HEK293T (cell line): ENCODE results near the gene NPAS3.

Experiments
- ARNT ChIP-seq: fragments of 450-650 bp; IDR thresholded peaks from 2 replicates; pipeline ENCODE4 v1.6.1; 2017; ENCODE audit warnings: mild to moderate bottlenecking
- BHLHE40 ChIP-seq: fragments of 450-650 bp; IDR thresholded peaks from 2 replicates; pipeline ENCODE4 v1.6.1; 2016; ENCODE audit warnings: mild to moderate bottlenecking, moderate library complexity, borderline replicate concordance
- CTBP1 ChIP-seq: fragments of 450-650 bp; IDR thresholded peaks from 2 replicates; pipeline ENCODE4 v1.6.1; 2016; ENCODE audit warnings: borderline replicate concordance
- ELF4 ChIP-seq: fragments of 450-650 bp; IDR thresholded peaks from 2 replicates; pipeline ENCODE4 v1.6.1; 2017; ENCODE audit warnings: antibody characterized with exemption
- FOXA1 ChIP-seq: fragments of 450-650 bp; IDR thresholded peaks from 2 replicates; pipeline ENCODE4 v1.6.1; 2016; ENCODE audit warnings: mild to moderate bottlenecking
- FOXK2 ChIP-seq: fragments of 450-650 bp; IDR thresholded peaks from 2 replicates; pipeline ENCODE4 v1.6.1; 2016; ENCODE audit warnings: mild to moderate bottlenecking
- FOXM1 ChIP-seq: fragments of 450-650 bp; IDR thresholded peaks from 2 replicates; pipeline ENCODE4 v1.6.1; 2017; ENCODE audit warnings: mild to moderate bottlenecking, borderline replicate concordance
- HDGF ChIP-seq: fragments of 450-650 bp; IDR thresholded peaks from 2 replicates; pipeline ENCODE4 v1.6.1; 2017; ENCODE audit warnings: antibody characterized with exemption, borderline replicate concordance
- SP1 ChIP-seq: fragments of 450-650 bp; IDR thresholded peaks from 2 replicates; pipeline ENCODE4 v1.6.1; 2017
- SUZ12 ChIP-seq: fragments of 450-650 bp; IDR thresholded peaks from 2 replicates; pipeline ENCODE4 v1.6.1; 2016; ENCODE audit warnings: mild to moderate bottlenecking
- ZNF384 ChIP-seq: fragments of 450-650 bp; IDR thresholded peaks from 2 replicates; pipeline ENCODE4 v1.6.1; 2016
- TF ChIP-seq, protein P1 (sequence below): fragments of 450-650 bp; IDR thresholded peaks from 2 replicates; pipeline ENCODE4 v1.6.1; 2016

GRCh38 chr14:33250963-33251362, 312.3 kb downstream of the NPAS3 start:
- TF ChIP-seq BHLHE40: no peak
- TF ChIP-seq SUZ12: no peak
- TF ChIP-seq FOXM1: no peak
- no peak for TF ChIP-seq ARNT
- TF ChIP-seq FOXK2: no peak
- TF ChIP-seq CTBP1: no peak
- TF ChIP-seq, protein P1, sequence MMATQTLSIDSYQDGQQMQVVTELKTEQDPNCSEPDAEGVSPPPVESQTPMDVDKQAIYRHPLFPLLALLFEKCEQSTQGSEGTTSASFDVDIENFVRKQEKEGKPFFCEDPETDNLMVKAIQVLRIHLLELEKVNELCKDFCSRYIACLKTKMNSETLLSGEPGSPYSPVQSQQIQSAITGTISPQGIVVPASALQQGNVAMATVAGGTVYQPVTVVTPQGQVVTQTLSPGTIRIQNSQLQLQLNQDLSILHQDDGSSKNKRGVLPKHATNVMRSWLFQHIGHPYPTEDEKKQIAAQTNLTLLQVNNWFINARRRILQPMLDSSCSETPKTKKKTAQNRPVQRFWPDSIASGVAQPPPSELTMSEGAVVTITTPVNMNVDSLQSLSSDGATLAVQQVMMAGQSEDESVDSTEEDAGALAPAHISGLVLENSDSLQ: 0 out of 2 replicates have a peak, but pooled peaks have one; percentile 19
- no peak for TF ChIP-seq SP1
- no peak for TF ChIP-seq ZNF384
- TF ChIP-seq HDGF: no peak
- no peak for TF ChIP-seq FOXA1
- no peak for TF ChIP-seq ELF4
